ENCODE measurements around the gene PTGES2. TPM values are rescaled to one million over a fixed set of nuclear protein-coding genes. Genes with fewer than 3 reads are reported as not detected.

PTGES2 gene
- polyA plus RNA-seq, 1 of the 3 experiments (the other 2 are of a cell fraction): 141 TPM

DNA sequence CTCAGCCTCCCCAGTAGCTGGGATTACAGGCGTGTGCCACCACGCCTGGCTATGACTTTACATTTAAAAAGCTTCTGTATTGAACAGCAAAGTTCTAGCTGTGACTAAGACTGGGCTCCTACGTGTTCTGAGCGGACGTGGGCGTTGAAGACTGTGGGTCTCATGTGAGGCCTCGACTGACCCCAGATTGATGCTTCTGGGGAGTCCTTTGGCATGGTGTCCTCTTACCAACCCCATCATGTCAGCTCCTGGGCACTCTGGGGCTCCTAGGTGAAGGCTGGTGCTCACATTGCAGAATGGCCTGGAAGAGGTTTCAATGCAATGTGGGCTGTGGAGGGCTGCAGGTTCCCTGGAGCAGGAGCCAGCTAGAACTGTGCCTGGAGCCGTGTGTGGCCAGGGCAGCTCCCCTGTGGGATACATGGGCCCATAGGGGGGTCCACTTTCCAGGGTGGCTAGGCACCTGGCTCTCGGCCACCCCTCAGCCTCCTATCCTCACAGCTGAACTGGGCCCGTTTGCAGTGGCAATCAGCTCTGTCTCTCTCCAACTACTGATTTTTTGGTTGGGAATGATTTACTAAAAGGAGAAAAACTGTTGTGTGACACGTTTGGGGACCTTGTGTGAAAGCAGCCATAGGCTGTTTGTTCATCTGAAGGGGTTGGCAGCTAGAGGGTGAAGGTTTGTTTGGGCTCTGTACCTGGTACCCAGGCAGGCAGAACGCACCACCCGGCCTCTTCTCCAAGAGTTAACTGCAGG, 29.8 kb downstream of the PTGES2 start:
- CTCF ChIA-PET: interaction anchor here (0.6 to 18.8 kb wide), 3 partner anchors 18 to 155 kb away, joined by 3 to 246 read pairs (median 3); no protein-coding TSS in a partner anchor
- Histone ChIP-seq H3K9me3 (no peaks in the 10 kb centered on the region), H3K36me3 (replicated peaks in 1 of 2; ENCODE audit: control insufficient read depth in 1 of 2, insufficient read depth in 2 of 2, low read length in 1 of 2) (peaks cover 0 to 20% of the 10 kb centered on the region in 2 experiments), H3K4me1 (ENCODE audit: control insufficient read depth in 1 of 2, insufficient read depth in 2 of 2, low read depth in 1 of 2, low read length in 1 of 2) (peaks cover 44 to 45% of the 10 kb centered on the region in 2 experiments), H2AFZ (ENCODE audit: low read depth) (no peak overlapping the region), H3K4me2 (no peak overlapping the region), H3K79me2 (ENCODE audit: insufficient read depth) (peaks cover 72% of the 10 kb centered on the region), H3K27ac (ENCODE audit: low read depth in 2 of 2, low read length in 1 of 2) (peak overlapping the region in 1 of 2 experiments; percentile 57; a peak in 2 of 4 replicates), H4K20me1 (ENCODE audit: insufficient read depth) (0 out of 2 replicates have a peak, but pooled peaks cover 5% of the 10 kb centered on the region), H3K27me3 (ENCODE audit: insufficient read depth) (no peaks in the 10 kb centered on the region), H3F3A (replicated peaks; ENCODE audit: insufficient read depth) (peaks cover 25% of the 10 kb centered on the region), H3K9me2 (no peaks in the 10 kb centered on the region), H3K4me3 (ENCODE audit: low read depth in 2 of 2, low read length in 1 of 2) (no peak overlapping the region), H3K9ac (no peak overlapping the region)
- POLR2A ChIA-PET: no interaction called here
- no peak for TF ChIP-seq EP300 (IDR thresholded peaks at IDR 0.05; ENCODE audit: borderline replicate concordance in 1 of 2, low read depth in 1 of 2, low read length in 1 of 2)
- no peak for TF ChIP-seq POLR2AphosphoS5 (IDR thresholded peaks at IDR 0.05; ENCODE audit: low read depth, low read length)
- no peak for TF ChIP-seq EZH2phosphoT487 (IDR thresholded peaks at IDR 0.05; ENCODE audit: borderline replicate concordance, low read depth)
- TF ChIP-seq MEF2A (IDR thresholded peaks at IDR 0.05; ENCODE audit: borderline replicate concordance, low read depth): no peak
- no peak for TF ChIP-seq FOSL2 (IDR thresholded peaks at IDR 0.05; ENCODE audit: borderline replicate concordance, low read depth)
- no peak for TF ChIP-seq FOXM1 (IDR thresholded peaks at IDR 0.05; ENCODE audit: low read depth)
- TF ChIP-seq NFIC (IDR thresholded peaks at IDR 0.05; ENCODE audit: borderline replicate concordance): no peak
- TF ChIP-seq NRF1 (IDR thresholded peaks at IDR 0.05; ENCODE audit: low read depth, low read length): no peak
- TF ChIP-seq, protein P1, sequence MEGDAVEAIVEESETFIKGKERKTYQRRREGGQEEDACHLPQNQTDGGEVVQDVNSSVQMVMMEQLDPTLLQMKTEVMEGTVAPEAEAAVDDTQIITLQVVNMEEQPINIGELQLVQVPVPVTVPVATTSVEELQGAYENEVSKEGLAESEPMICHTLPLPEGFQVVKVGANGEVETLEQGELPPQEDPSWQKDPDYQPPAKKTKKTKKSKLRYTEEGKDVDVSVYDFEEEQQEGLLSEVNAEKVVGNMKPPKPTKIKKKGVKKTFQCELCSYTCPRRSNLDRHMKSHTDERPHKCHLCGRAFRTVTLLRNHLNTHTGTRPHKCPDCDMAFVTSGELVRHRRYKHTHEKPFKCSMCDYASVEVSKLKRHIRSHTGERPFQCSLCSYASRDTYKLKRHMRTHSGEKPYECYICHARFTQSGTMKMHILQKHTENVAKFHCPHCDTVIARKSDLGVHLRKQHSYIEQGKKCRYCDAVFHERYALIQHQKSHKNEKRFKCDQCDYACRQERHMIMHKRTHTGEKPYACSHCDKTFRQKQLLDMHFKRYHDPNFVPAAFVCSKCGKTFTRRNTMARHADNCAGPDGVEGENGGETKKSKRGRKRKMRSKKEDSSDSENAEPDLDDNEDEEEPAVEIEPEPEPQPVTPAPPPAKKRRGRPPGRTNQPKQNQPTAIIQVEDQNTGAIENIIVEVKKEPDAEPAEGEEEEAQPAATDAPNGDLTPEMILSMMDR (IDR thresholded peaks at IDR 0.05): no peak
- DNase-seq: no peak
- WGBS (ENCODE audit: low lambda C conversion rate): 76% methylated on average over 12 of the region's 13 CpGs

DNA sequence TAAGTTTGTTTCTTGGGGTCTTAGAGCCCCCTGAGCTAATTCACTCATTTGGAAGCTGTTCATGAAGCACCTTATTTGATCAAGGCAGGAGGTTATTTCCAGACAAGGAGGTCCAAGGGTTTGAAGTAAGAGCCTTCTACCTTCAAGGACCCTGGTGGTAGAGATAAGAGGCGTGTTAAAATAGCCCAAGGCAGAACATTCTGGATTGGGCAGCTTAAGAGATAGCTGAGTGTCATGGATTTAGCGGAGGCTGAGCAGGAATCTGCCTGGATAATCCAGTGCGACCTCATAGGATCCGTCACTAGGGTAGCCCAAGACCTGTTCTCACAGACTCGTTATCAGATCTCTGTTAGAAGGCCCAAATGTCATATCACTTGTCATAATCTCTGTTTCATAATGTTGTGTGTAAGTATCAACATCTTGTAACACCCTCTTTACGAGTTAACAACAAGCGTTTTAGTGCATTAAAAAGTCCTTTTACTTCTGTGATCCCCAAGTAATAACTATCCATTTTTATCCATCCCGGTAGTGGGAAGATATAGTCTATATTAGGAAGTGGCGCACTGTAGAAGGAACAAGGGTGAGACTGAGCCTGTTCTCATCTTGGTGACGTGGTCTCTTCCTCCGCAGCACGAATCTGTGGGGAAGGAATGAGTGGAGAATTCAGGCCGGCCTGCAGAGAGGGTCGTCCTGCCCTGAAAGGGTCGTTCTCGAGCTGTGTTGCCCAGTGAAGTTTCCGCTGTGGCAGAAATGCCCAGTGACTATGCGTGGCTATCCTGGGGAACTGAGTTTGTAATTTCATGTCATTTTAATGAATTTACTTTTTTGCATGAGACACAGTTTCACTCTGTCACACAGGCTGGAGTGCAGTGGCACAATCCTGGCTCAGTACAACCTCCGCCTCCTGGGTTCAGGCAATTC, 30.7 kb downstream of the PTGES2 start:
- WGBS (ENCODE audit: low lambda C conversion rate): 87% methylated on average over 19 of the region's 19 CpGs
- ChIA-PET CTCF (interaction anchor here (0.6 to 18.8 kb wide), 4 partner anchors 14 to 154 kb away, joined by 3 to 246 read pairs (median 3); no protein-coding TSS in a partner anchor), POLR2A (no interaction called here)
- peaks cover 25% of the 10 kb centered on the region for H3F3A ChIP-seq (replicated peaks; ENCODE audit: insufficient read depth)
- H3K9me3 ChIP-seq: no peaks in the 10 kb centered on the region
- peaks cover 80% of the 10 kb centered on the region for H3K79me2 ChIP-seq (ENCODE audit: insufficient read depth)
- no peak overlapping the region for H2AFZ ChIP-seq (ENCODE audit: low read depth)
- no peak for DNase-seq
- H3K4me3 ChIP-seq (ENCODE audit: low read depth in 2 of 2, low read length in 1 of 2): no peak overlapping the region
- H3K4me1 ChIP-seq (ENCODE audit: control insufficient read depth in 1 of 2, insufficient read depth in 2 of 2, low read depth in 1 of 2, low read length in 1 of 2): peaks cover 52% of the 10 kb centered on the region in 2 experiments
- peaks cover 0 to 13% of the 10 kb centered on the region in 2 experiments for H3K36me3 ChIP-seq (replicated peaks in 1 of 2; ENCODE audit: control insufficient read depth in 1 of 2, insufficient read depth in 2 of 2, low read length in 1 of 2)
- H3K9ac ChIP-seq: no peak overlapping the region
- no peaks in the 10 kb centered on the region for H3K27me3 ChIP-seq (ENCODE audit: insufficient read depth)
- H3K27ac ChIP-seq (ENCODE audit: low read depth in 2 of 2, low read length in 1 of 2): no peak overlapping the region
- no peaks in the 10 kb centered on the region for H3K9me2 ChIP-seq
- 0 out of 2 replicates have a peak, but pooled peaks cover 5% of the 10 kb centered on the region for H4K20me1 ChIP-seq (ENCODE audit: insufficient read depth)
- TF ChIP-seq, protein P2, sequence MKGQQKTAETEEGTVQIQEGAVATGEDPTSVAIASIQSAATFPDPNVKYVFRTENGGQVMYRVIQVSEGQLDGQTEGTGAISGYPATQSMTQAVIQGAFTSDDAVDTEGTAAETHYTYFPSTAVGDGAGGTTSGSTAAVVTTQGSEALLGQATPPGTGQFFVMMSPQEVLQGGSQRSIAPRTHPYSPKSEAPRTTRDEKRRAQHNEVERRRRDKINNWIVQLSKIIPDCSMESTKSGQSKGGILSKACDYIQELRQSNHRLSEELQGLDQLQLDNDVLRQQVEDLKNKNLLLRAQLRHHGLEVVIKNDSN (IDR thresholded peaks at IDR 0.05; ENCODE audit: borderline replicate concordance, low read depth): no peak
- TF ChIP-seq GABPA (IDR thresholded peaks at IDR 0.05; ENCODE audit: low read depth) (no peak), MAX (IDR thresholded peaks at IDR 0.05; ENCODE audit: low read depth) (no peak), YY1 (IDR thresholded peaks at IDR 0.05; ENCODE audit: low read depth) (no peak), POLR2AphosphoS5 (IDR thresholded peaks at IDR 0.05; ENCODE audit: low read depth, low read length) (no peak), SMC3 (IDR thresholded peaks at IDR 0.05; ENCODE audit: low read depth, low read length) (no peak), RAD21 (IDR thresholded peaks at IDR 0.05; ENCODE audit: low read length) (no peak), TEAD4 (IDR thresholded peaks at IDR 0.05; ENCODE audit: borderline replicate concordance, insufficient read depth) (no peak), FOXJ3 (CRISPR knock-in tag; IDR thresholded peaks at IDR 0.05) (no peak), EZH2phosphoT487 (IDR thresholded peaks at IDR 0.05; ENCODE audit: borderline replicate concordance, low read depth) (no peak), EP300 (IDR thresholded peaks at IDR 0.05; ENCODE audit: borderline replicate concordance in 1 of 2, low read depth in 1 of 2, low read length in 1 of 2) (no peak), JUND (IDR thresholded peaks at IDR 0.05) (no peak)
- TF ChIP-seq, protein P1 (IDR thresholded peaks at IDR 0.05): no peak
- no peak overlapping the region for H3K4me2 ChIP-seq
